Measurements from ENCODE around the gene MEPCE.

DNA sequence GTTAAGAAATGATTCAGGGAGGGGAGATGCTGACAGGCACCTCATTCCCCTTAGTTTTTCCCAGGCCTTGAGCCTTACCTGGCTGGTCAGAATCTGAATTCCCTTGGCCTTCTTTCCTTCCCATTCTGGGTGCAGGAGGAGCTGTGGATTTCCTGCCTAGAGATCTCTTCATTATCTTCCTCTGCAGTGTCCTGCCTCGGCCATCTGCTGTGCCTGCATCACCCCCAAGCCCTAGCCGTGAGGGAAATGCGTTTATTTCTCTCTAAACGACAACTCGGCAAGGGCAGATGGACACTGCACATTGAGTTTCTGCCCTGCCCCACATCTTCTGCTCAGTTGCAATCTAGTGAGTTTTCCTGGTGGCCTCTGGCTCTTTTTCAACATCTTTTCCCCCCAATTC is 27.8 kb upstream of the MEPCE start:
- TF ChIP-seq POLR2AphosphoS5 (IDR thresholded peaks at IDR 0.05) = no peak
- TF ChIP-seq, protein P1, sequence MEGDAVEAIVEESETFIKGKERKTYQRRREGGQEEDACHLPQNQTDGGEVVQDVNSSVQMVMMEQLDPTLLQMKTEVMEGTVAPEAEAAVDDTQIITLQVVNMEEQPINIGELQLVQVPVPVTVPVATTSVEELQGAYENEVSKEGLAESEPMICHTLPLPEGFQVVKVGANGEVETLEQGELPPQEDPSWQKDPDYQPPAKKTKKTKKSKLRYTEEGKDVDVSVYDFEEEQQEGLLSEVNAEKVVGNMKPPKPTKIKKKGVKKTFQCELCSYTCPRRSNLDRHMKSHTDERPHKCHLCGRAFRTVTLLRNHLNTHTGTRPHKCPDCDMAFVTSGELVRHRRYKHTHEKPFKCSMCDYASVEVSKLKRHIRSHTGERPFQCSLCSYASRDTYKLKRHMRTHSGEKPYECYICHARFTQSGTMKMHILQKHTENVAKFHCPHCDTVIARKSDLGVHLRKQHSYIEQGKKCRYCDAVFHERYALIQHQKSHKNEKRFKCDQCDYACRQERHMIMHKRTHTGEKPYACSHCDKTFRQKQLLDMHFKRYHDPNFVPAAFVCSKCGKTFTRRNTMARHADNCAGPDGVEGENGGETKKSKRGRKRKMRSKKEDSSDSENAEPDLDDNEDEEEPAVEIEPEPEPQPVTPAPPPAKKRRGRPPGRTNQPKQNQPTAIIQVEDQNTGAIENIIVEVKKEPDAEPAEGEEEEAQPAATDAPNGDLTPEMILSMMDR (IDR thresholded peaks at IDR 0.05) = no peak

Data from stomach (tissue), 4 donors.